ENCODE data around the gene ATP6V1C2. TPM values are rescaled to one million over a fixed set of nuclear protein-coding genes. Genes with fewer than 3 reads are reported as not detected.

Gene ATP6V1C2
- total RNA-seq, 1 experiment from 2014 or later: 2.0 TPM

DNA sequence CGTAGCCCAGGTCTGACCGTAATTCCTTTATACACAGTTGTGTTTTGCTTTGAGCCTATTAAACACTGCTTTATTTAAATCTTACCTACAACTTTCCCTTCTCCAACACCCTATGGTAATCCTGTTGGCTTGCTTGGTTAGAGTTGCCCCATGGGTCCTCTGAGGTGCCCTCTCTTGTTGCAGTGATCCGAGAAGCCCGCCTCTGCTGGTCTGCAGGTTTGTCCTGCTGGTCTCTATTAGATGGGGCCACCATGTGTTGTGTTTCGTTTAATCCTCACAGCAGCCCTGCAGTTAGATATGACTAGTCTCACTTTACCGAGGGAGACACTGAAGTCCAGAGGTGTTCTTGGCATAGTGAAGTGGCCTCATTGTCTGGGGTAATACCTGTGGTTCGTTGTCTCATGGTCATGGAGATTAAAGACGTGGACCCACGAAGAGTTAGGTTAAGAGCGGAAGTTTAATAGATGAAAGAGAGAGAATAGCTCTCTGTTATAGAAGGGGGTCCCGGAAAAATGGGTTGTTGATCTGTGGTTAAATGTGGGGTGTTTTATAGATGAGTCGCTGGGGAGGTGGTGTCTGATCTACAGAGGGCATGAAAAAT is 98.4 kb downstream of the ATP6V1C2 start:
- Histone ChIP-seq H3K9me3 (ENCODE audit: control insufficient read depth in 1 of 2, insufficient read depth in 1 of 2, low read depth in 1 of 2, low read length in 2 of 2) (no peaks in the 10 kb centered on the region), H3K4me3 (replicated peaks in 1 of 2; ENCODE audit: low read depth in 1 of 2, low read length in 2 of 2) (no peak overlapping the region), H3K27ac (ENCODE audit: low read depth, low read length) (no peak overlapping the region), H3K79me2 (ENCODE audit: insufficient read depth, low read length) (no peaks in the 10 kb centered on the region), H3K9ac (ENCODE audit: low read length) (no peak overlapping the region), H3K4me1 (ENCODE audit: control insufficient read depth in 1 of 2, insufficient read depth in 2 of 2, low read length in 2 of 2) (peaks cover 0 to 10% of the 10 kb centered on the region in 2 experiments; a peak in 2 of 4 replicates), H3K36me3 (ENCODE audit: control insufficient read depth in 1 of 2, insufficient read depth in 2 of 2, low read length in 2 of 2) (no peaks in the 10 kb centered on the region), H2AFZ (ENCODE audit: low read depth, low read length, poor library complexity, severe bottlenecking) (no peak overlapping the region), H3K9me2 (ENCODE audit: insufficient read depth) (no peaks in the 10 kb centered on the region), H4K20me1 (ENCODE audit: insufficient read depth) (no peaks in the 10 kb centered on the region), H3K4me2 (ENCODE audit: low read length) (no peak overlapping the region), H3K27me3 (ENCODE audit: insufficient read depth, low read length) (no peaks in the 10 kb centered on the region)
- ATAC-seq: no peak
- TF ChIP-seq CBX3 (IDR thresholded peaks at IDR 0.05; ENCODE audit: low read depth): no peak
- no peak for TF ChIP-seq ATF3 (IDR thresholded peaks at IDR 0.05)
- TF ChIP-seq SIN3A (IDR thresholded peaks at IDR 0.05; ENCODE audit: low read depth): no peak
- TF ChIP-seq ELF1 (IDR thresholded peaks at IDR 0.05; ENCODE audit: borderline replicate concordance, low read depth): no peak
- TF ChIP-seq SP1 (IDR thresholded peaks at IDR 0.05; ENCODE audit: low read depth): no peak
- TF ChIP-seq, protein P1, sequence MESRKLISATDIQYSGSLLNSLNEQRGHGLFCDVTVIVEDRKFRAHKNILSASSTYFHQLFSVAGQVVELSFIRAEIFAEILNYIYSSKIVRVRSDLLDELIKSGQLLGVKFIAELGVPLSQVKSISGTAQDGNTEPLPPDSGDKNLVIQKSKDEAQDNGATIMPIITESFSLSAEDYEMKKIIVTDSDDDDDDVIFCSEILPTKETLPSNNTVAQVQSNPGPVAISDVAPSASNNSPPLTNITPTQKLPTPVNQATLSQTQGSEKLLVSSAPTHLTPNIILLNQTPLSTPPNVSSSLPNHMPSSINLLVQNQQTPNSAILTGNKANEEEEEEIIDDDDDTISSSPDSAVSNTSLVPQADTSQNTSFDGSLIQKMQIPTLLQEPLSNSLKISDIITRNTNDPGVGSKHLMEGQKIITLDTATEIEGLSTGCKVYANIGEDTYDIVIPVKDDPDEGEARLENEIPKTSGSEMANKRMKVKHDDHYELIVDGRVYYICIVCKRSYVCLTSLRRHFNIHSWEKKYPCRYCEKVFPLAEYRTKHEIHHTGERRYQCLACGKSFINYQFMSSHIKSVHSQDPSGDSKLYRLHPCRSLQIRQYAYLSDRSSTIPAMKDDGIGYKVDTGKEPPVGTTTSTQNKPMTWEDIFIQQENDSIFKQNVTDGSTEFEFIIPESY (IDR thresholded peaks at IDR 0.05; ENCODE audit: extremely low read depth, insufficient replicate concordance, low read length): no peak
- no peak for TF ChIP-seq ZFX (IDR thresholded peaks at IDR 0.05)
- TF ChIP-seq ZNF274 (IDR thresholded peaks at IDR 0.05; ENCODE audit: low read depth, low read length): no peak
- TF ChIP-seq, protein P2, sequence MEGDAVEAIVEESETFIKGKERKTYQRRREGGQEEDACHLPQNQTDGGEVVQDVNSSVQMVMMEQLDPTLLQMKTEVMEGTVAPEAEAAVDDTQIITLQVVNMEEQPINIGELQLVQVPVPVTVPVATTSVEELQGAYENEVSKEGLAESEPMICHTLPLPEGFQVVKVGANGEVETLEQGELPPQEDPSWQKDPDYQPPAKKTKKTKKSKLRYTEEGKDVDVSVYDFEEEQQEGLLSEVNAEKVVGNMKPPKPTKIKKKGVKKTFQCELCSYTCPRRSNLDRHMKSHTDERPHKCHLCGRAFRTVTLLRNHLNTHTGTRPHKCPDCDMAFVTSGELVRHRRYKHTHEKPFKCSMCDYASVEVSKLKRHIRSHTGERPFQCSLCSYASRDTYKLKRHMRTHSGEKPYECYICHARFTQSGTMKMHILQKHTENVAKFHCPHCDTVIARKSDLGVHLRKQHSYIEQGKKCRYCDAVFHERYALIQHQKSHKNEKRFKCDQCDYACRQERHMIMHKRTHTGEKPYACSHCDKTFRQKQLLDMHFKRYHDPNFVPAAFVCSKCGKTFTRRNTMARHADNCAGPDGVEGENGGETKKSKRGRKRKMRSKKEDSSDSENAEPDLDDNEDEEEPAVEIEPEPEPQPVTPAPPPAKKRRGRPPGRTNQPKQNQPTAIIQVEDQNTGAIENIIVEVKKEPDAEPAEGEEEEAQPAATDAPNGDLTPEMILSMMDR (IDR thresholded peaks at IDR 0.05 in 2 of 3, conservative IDR thresholded peaks at IDR 0.05 in 1 of 3; ENCODE audit: borderline replicate concordance in 1 of 3, insufficient read depth in 1 of 3, low read depth in 2 of 3, low read length in 2 of 3): no peak
- TF ChIP-seq JUND (IDR thresholded peaks at IDR 0.05): no peak
- TF ChIP-seq REST (IDR thresholded peaks at IDR 0.05; ENCODE audit: low read depth): no peak
- TF ChIP-seq CEBPB (IDR thresholded peaks at IDR 0.05; ENCODE audit: low read depth): no peak
- no peak for TF ChIP-seq YY1 (IDR thresholded peaks at IDR 0.05; ENCODE audit: extremely low read depth, insufficient replicate concordance, low read depth, low read length)
- TF ChIP-seq EZH2 (IDR thresholded peaks at IDR 0.05): no peak
- no peak for TF ChIP-seq TCF7L2 (IDR thresholded peaks at IDR 0.05; ENCODE audit: borderline replicate concordance, extremely low read depth, insufficient read depth, insufficient read length)
- TF ChIP-seq FOSL1 (IDR thresholded peaks at IDR 0.05; ENCODE audit: low read depth): no peak
- no peak for TF ChIP-seq SRF (IDR thresholded peaks at IDR 0.05; ENCODE audit: low read depth)
- no peak for TF ChIP-seq EZH2phosphoT487 (IDR thresholded peaks at IDR 0.05; ENCODE audit: borderline replicate concordance)
- TF ChIP-seq POLR2AphosphoS5 (IDR thresholded peaks at IDR 0.05; ENCODE audit: low read depth, low read length): no peak
- DNase-seq (ENCODE audit: low read depth, low spot score): no peak
- RAD21 ChIA-PET (ENCODE audit: low non-redundant PET in 1 of 2, low total read pairs in 2 of 2, uncharacterized antibody in 2 of 2, unreplicated experiment in 2 of 2): no interaction called here
- POLR2A ChIA-PET: no interaction called here
- intact Hi-C loops (cut with micrococcal nuclease): loop anchor here (5.0 kb wide), 1 partner anchor 113 kb away; no protein-coding TSS in a partner anchor
- BruUV-seq (replicated peaks): no TSS peak
- CTCF ChIA-PET: interaction anchor here (1.6 kb wide), 1 partner anchor 12 kb away, joined by 4 read pairs; no protein-coding TSS in a partner anchor

Measured in HCT116 (cell line).